Gastroesophageal sphincter (tissue), 3 donors: Measurements from ENCODE around the gene NR1H2.

Experiments used
- CTCF ChIP-seq, 4 experiments: fragments of 200-600 bp in 2 of 4; fragments of 450-650 bp in 2 of 4; sonication (generic) in 1 of 4; IDR thresholded peaks; one replicate each; pipeline ENCODE4 v1.5.1; 2017 to 2019; ENCODE audit warnings: antibody characterized with exemption in 4 of 4, mild to moderate bottlenecking in 2 of 4, moderate library complexity in 2 of 4
- EP300 ChIP-seq: sonication (generic); formaldehyde crosslinking; IDR thresholded peaks from one replicate; pipeline ENCODE4 v1.6.1; 2017; ENCODE audit warnings: antibody characterized with exemption, mild to moderate bottlenecking
- POLR2A ChIP-seq, 2 donors: fragments of 450-650 bp; IDR thresholded peaks; one replicate each; pipeline ENCODE4 v1.6.1; 2017; ENCODE audit warnings: antibody characterized with exemption in 2 of 2, mild to moderate bottlenecking in 2 of 2, moderate library complexity in 1 of 2
- POLR2AphosphoS5 ChIP-seq: sonication (generic); formaldehyde crosslinking; IDR thresholded peaks from one replicate; pipeline ENCODE4 v1.6.1; 2017; ENCODE audit warnings: antibody characterized with exemption

GRCh38 chr19:50432221-50433028 lies 56.2 kb downstream of the NR1H2 start, which contains the start of gene MYBPC2:
- TF ChIP-seq CTCF (IDR thresholded peaks at IDR 0.05) (no peak), POLR2AphosphoS5 (no peak), EP300 (no peak), POLR2A (IDR thresholded peaks at IDR 0.05) (no peak)
